Cortex of kidney (tissue), 1 donor: ENCODE results near the gene ABCC10.
"Not testable (repeated sequence)": the region's sequence is repeated elsewhere in the genome, so short reads cannot be mapped to it uniquely, and the experiment has no call there.

Source experiments
- DNase-seq: peaks from one replicate; lab custom pipeline; 2025; lab: John Stamatoyannopoulos, UW

The ABCC10 gene

DNA sequence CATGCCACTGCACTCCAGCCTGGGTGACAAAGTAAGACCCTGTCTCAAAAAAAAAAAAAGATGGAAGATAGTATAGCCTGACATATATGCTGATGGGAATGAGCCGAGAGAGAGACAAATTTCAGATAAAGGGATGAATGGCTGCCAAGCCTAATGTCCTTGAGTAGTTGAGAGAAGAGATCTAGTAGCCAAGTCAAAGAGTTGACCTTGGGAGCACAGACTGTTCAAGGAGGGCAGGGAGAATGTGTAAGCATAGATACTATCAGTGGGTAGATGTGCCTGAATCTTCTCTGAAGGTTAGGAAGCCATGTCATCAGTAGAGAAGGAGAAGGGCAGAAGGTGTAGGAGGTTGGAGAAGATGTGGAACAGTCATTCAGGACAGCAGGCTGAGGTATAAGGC lies 20.0 kb upstream of the ABCC10 start:
- DNase-seq: no peak

DNA sequence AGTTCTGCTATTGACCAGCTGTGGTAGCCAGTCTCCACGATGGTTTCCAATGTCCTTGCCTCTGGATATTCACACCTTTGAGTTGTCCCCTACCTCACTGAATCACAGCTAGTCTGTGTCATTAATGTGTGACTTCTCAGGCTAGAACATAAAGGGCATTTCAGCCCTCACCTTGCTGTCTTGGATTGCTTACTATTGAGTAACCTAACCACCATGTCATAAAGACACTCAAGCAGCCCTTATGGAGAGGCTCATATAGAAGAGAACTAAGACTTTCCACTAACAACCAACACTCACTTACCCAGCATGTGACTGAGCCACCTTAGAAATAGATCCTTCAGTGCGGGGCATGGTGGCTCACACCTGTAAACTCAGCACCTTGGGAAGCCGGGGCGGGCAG lies 19.1 kb upstream of the ABCC10 start:
- no peak for DNase-seq

DNA sequence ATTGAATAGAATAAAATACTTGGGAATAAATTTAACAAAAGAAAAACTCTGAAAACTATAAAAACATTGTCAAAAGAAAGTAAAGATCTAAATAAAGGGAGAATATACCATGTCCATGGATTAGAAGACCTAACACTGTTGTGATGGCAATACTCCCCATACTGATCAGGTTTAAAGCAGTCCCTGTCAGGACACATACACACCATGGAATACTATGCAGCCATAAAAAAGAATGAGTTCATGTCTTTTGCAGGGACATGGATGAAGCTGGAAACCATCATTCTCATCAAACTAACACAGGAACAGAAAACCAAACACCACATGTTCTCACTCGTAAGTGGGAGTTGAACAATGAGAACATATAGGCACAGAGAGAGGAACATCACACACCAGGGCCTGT lies 16.6 kb upstream of the ABCC10 start:
- DNase-seq: not testable (repeated sequence)

DNA sequence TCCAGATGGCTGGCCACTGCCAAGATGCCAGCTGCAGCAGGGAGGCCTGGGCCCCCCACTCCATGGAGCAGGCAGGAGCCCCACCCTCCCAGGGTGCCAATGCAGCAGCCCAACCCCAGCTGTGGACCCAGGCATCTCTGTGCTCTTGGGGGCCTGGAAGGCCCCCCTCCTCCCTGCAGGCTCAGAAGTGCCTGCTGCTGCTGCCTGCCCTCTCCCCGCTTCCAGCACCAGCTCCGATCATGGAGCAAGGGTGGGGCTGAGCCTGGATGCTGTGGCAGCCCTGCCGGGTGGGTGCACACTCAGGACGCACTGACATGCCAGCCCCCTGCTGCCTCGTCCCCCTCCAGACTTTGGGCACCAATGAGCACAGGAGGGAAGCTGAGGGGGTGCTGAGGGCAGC lies 14.8 kb upstream of the ABCC10 start:
- DNase-seq: no peak

DNA sequence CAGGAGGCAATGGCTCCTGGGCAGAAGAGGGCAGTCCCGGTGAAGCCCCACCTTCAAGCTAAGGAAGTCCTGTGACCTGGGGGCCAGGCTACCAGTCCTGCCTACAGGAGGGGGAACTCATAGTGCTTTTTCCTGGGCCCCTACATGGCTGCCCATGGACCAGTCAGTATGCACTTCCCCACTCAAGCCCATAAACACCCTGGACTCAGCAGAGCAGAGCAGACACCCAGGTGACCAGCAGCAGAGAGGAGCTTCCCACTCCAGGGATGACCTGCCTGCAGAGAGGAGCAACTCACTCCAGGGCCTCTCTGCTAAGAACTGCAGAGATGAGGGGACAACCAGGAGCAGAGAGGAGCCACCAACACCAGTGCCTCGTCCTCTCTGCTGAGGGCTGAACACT lies 14.3 kb upstream of the ABCC10 start:
- DNase-seq: no peak

DNA sequence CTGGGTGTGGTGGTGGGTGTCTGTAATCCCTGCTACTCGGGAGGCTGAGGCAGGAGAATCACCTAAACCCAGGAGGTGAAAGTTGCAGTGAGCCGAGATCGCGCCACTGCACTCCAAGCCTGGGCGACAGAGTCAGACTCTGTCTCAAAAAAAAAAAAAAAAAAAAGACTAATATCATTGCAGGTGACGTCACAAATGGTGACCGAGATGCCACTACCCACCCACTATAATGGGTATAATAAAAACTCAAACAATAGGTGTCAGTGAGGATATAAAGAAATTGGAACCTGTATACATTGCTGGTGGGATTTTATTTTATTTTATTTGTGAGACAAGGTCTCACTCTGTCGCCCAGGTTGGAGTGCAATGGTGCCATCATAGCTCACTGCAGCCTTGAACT lies 12.1 kb upstream of the ABCC10 start:
- not testable (repeated sequence) for DNase-seq

DNA sequence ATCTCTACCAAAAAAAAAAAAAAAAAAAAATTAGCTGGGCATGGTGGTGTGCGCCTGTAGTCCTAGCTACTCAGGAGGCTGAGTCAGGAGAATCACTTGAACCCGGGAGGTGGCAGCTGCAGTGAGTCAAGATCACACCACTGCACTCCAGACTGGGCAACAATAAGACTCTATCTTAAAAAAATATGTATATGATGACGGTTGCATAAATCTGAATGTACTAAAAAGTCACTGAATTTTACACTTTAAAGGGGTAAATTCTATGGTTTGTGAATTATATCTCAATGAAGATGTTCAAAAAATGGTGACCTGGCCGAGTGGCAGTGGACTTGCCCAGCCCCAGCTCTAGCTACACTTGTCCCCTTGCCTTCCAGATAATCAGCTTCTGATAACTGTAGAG lies 10.4 kb upstream of the ABCC10 start:
- DNase-seq: no peak

DNA sequence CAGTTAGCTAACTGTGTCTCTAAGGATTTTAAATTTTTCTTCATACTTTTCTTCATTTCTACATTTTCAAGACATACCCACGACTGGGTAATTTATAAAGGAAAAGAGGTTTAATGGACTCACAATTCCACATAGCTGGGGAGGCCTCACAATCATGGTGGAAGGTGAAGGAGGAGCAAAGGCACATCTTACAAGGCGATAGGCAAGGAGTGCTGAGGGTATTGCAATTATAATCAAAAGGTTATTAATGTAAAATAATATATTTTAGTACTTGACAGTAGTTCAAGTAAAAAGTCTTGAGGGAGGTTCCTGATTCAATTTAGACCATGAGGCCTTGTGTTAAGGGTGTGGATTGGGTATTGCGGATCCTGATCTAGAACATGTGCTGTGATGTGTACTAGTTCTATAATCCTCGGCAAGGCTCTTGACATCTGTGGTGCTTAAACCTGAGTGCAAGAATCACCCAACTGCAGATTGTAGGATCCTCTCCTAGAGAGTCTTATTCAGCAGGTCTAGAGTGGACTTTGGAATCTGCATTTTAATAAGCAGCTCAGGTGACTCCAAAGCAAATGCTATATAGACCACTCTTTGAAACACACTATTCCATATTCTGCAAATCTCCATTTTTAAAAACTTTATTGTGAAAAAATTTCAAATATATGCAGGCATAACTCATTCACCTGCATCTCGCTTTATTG lies 7.2 kb upstream of the ABCC10 start:
- DNase-seq: no peak

DNA sequence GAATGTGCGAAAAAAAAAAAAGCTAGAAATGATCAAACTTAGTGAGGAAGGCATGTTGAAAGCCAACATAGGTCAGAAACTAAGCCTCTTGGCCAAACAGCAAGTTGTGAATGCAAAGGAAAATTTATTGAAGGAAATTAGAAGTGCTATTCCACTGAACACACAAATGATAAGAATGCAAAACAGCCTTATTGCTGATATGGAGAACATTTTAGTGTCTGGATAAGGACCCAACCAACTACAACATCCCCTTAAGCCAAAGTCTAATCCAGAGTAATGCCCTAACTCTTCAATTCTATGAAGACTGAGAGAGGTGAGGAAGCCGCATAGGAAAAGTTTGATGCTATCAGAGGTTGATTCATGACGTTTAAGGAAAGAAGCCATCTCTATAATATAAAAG lies 5.5 kb upstream of the ABCC10 start:
- no peak for DNase-seq

DNA sequence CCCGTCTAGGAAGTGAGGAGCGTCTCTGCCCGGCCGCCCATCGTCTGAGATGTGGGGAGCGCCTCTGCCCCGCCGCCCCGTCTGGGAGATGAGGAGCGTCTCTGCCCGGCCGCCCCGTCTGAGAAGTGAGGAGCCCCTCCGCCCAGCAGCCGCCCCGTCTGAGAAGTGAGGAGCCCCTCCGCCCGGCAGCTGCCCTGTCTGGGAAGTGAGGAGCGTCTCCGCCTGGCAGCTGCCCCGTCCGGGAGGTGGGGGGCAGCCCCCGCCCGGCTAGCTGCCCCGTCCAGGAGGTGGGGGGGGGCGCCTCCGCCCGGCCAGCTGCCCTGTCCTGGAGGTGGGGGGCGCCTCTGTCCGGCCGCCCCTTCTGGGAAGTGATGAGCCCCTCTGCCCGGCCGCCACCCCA lies 2.3 kb upstream of the ABCC10 start:
- DNase-seq: not testable (repeated sequence)

DNA sequence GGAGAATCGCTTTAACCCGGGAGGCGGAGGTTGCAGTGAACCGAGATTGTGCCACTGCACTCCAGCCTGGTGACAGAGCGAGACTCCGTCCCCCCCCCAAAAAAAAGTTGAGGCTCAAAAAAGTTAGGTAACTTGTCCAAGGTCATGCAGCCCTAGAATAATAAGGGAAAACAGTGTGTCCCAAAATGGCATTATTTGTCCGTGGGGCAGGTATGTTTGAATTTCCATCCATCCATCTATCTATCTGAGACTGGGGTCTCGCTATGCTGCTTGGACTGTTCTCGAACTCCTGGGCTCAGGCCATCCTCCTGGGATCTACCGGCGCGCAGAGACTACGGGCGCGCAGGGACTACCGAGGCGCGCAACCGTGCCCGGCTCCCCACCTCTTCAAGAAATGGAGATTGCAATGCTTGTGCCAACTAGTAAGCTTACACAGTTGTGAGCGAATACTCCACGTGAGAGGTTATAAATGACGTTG lies 374 bp upstream of the ABCC10 start:
- DNase-seq: no peak

DNA sequence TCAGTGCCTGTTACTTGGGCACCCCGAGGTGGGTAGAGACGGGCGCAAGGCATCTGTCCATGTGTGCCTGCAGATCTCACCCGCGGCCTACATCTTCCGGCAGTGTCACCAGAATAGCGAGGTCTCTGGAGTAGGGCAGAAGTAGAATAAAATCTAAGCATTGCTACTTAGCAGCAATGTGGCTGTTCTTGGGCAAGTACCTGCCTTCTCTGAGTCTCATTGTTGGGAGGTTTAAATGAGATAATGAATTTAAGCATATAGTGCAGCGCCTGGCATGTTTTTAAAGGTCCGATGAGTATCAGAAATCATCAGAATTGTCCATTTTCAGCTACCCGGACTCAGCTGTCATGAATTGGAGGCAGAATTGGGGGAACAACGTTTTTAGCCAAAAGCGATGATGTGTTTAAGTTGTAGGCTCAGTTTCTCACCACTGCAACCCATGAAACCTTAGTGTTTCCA lies 800 bp downstream of the ABCC10 start:
- DNase-seq: no peak

DNA sequence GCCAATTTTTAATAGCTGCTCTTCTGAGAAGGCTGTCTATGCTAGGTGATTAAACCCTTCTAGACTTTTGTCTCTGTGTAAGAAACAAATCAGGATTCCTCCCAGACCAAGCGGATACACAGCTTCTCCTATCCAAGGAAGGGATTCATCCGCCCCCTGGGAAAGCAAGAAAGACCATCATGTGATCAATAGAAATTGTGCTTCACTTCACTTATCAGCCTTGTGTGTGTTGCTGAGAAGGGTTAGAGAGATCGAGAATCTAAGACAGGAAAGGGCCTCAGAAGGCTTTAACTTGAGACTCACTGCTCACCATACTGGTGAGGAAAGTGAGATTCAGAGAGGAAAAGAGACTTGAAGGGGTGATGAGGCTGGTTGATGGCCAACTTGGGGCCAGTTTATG lies 1.5 kb downstream of the ABCC10 start:
- no peak for DNase-seq

DNA sequence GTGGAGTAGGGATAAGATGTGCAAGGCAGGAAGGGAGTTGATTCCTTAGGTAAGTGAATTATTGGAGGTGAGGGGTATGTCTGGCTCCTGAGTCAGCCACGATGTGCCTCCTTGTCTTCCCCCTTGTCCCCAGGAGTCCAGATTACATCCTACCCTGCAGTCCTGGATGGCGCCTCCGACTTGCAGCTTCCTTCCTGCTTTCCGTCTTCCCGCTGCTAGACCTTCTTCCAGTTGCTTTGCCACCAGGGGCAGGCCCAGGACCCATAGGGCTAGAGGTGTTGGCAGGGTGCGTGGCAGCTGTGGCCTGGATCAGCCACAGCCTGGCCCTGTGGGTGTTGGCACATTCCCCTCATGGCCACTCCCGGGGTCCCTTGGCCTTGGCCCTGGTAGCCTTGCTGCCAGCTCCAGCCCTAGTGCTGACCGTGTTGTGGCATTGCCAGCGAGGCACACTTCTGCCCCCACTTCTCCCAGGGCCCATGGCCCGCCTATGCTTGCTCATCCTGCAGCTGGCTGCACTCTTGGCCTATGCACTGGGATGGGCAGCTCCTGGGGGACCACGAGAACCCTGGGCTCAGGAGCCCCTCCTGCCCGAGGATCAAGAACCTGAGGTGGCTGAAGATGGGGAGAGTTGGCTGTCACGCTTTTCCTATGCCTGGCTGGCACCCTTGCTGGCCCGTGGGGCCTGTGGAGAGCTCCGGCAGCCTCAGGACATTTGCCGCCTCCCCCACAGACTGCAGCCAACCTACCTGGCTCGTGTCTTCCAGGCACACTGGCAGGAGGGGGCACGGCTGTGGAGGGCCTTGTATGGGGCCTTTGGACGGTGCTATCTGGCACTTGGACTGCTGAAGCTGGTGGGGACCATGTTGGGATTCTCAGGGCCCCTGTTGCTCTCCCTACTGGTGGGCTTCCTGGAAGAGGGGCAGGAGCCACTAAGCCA lies 4.9 kb downstream of the ABCC10 start:
- no peak for DNase-seq

DNA sequence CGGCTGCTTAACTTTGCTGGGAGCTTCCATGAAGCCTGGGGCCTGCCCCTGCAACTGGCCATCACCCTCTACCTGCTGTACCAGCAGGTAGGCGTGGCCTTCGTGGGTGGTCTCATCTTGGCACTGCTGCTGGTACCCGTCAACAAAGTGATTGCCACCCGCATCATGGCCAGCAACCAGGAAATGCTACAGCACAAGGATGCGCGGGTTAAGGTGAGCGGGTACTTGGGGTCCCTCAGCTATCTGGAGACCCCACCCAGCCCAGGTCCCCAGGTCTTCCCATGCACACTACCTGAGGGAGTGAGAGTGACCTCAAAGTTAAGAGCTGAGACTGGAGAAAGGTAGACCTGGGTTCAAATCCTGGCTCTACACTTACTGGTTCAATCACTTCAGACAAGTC lies 5.8 kb downstream of the ABCC10 start:
- no peak for DNase-seq

DNA sequence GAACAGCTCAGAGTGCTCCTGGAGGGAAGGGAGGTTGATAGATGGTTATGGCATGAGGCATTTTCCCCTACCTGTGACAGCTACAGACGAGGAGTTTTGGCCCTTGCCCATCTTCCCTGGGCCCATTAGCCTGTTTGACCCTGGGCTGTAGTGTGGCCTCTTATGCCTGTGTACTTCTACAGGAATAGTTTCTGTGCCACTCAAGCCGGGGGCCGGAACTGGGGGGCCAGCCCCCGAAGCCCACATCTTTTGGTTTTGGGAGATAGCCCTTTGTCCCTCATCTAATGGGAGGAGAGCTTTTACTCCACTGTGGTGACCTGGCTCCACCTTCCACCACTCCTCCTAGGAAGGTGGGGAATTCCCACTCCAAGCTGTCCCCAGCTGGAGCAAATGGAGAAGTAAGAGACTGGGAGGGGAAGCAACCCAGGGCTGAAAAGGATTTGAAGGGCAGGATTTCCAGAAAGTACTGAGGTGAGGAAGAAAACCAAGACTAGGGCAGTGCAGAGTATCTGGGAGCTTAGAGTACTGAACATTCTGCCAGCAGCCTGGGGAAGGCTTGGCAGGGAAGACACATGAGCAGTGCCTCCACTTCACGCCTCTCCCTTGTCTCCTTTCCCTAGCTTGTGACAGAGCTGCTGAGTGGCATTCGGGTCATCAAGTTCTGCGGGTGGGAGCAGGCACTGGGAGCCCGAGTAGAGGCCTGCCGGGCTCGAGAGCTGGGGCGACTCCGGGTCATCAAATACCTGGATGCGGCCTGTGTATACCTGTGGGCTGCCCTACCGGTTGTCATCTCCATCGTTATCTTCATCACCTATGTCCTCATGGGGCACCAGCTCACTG lies 6.9 kb downstream of the ABCC10 start:
- no peak for DNase-seq

DNA sequence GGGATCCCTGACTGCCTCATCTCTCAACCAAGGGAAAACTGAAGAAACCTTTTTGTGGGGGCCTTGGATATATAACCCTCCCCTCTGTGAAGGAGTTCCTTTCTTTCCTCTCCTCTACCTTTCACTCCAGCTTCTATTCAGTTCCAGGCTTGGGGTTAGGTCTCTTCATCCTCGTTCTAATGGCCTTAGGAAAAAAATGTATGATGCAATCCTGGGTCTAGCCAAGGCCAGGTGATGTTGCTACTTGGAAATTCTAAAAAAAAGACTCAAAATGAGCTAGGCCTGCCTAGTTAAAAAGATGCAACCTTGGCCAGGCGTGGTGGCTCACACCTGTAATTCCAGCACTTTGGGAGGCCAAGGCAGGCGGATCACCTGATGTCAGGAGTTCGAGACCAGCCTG lies 7.6 kb downstream of the ABCC10 start:
- DNase-seq: no peak

DNA sequence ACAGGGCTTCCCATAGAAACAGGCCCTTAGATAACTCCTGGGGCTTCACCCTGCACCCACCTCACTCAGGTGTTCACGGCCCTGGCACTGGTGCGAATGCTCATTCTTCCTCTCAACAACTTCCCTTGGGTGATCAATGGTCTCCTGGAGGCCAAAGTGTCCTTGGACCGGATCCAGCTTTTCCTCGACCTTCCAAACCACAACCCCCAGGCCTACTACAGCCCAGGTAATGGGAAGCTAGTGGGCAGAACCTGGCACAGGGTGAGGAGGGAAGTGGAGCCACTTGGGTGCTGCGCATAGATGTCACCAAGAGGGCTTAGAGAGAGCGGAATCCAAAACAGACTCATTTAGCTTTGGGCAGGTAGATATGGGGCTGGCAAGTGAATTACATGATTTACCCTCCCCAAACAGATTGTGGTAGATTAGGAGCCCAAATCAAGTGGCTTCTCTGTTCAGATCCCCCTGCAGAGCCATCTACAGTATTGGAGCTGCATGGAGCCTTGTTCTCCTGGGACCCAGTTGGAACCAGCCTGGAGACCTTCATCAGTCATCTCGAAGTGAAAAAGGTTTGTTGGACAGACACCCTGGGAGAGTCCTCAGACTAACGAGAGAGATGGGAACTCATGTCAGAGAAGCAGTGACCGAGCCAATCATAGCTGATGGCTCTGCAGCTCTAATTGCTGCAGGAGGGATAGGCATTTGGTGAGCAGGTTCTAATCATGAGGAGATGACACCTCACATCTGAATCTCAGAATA lies 8.5 kb downstream of the ABCC10 start:
- DNase-seq: no peak

DNA sequence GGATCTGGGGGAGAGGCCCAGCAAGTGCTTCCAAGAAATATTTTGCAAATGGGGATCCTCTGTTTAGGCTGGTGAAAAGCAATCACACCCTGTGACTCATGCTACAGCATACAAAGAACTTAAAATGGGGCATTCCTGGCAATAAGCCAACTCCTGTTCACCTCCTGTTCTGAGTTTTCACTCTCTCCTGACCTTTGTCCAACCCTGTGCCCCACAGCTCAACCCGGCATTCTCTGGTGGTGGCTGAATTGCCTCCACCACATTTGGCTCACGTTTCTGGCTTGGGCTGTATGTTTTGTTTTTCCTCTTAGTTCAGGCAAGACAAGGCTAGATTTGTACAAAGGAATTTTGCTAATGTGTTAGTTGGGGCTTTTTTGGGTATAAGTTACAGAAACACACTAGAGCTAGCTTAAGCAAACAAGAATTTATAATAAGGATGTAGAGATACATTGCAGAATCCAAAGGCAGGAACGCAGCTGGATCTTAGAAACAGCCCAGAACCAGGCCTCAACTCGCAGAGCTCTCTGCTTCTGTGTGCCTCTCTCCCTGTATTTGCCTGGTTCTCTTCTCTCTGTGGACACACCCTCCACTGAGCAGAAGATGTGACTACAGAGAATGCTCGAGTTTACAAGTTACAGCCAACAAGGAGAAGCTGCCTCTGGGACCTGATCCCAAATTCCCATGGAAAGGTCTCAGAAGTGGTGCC lies 9.4 kb downstream of the ABCC10 start:
- DNase-seq: no peak

DNA sequence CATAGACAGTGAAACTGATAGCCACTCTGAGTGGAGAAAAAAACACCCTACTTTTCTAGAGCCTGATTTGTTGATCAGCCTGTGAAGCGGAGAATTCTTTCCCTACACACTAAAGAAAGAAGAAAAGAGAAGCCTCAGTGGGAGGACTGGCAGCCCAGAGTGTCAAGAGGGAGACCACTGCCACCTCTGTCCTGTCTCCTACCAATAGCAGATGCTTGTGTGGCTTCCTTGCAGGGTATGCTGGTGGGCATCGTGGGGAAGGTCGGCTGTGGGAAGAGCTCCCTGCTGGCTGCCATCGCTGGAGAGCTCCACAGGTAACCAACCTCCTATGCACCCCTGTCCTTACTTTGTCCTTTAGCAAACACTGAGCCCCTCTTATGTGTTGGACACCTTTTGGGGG lies 10.4 kb downstream of the ABCC10 start:
- no peak for DNase-seq

DNA sequence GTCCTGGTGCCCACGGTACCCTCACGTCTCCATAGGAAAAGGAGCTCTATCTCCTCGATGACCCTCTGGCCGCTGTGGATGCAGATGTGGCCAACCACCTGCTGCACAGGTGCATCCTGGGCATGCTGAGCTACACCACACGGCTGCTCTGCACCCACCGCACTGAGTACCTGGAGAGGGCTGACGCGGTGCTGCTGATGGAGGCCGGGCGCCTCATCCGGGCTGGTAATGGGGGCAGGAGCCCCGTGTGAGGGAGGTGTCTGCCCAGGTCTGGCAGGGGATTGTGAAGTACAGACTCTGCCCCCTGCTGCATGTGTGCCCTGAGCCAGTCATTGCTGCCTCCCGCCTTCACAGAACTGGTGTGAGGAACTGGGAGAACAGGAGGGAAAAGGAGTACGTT lies 15.6 kb downstream of the ABCC10 start:
- no peak for DNase-seq
